Adrenal gland (tissue), 5 donors: Measurements from ENCODE around the gene TBC1D14.
"Not testable (repeated sequence)": the region's sequence is repeated elsewhere in the genome, so short reads cannot be mapped to it uniquely, and the experiment has no call there.

Source experiments
- CTCF ChIP-seq, 6 experiments: fragments of 450-650 bp in 4 of 6; fragments of 200-600 bp in 2 of 6; sonication (generic) in 1 of 6; IDR thresholded peaks; 1 replicate in 5 of 6; 2 replicates in 1 of 6; pipeline versions ENCODE4 v1.5.1 to v1.8.0; 2016 to 2021; ENCODE audit warnings: antibody characterized with exemption in 6 of 6, mild to moderate bottlenecking in 2 of 6, moderate library complexity in 1 of 6
- POLR2A ChIP-seq, 2 donors: fragments of 450-650 bp; IDR thresholded peaks; one replicate each; pipeline ENCODE4 v1.6.1; 2017; ENCODE audit warnings: antibody characterized with exemption in 2 of 2, mild to moderate bottlenecking in 2 of 2, moderate library complexity in 1 of 2
- donor health status: DM: no; HTN: no; CAD: no.

GRCh38 chr4:6911917-6912316 lies 2.3 kb downstream of the TBC1D14 start:
- peak in 3 of 6 experiments; percentile 20 to 22 (median 20) for TF ChIP-seq CTCF (IDR thresholded peaks at IDR 0.05)
- TF ChIP-seq POLR2A (IDR thresholded peaks at IDR 0.05): not testable (repeated sequence)
